HG03039 (cell line): ENCODE measurements around the gene TMC3.

ENCODE experiments used
- ATAC-seq: cut with Tn5 transposase; IDR thresholded peaks from one replicate; pipeline ENCODE4 v1.9.1; 2021; ENCODE audit warnings: mild to moderate bottlenecking, moderate library complexity; ENCODE audit not compliant: unreplicated experiment

Gene TMC3

GRCh38 chr15:81323944-81324881 lies 49.8 kb downstream of the TMC3 start, which contains the start of gene STARD5:
TSS of gene STARD5 (minus strand) at chr15:81324141. CDS start at chr15:81324099, 42 bp downstream.
- peak; percentile 99 for ATAC-seq

- ATAC-seq, result no peak
These were observed 50.5 kb downstream of the TMC3 start for GRCh38 chr15:81323559-81323943.

DNA sequence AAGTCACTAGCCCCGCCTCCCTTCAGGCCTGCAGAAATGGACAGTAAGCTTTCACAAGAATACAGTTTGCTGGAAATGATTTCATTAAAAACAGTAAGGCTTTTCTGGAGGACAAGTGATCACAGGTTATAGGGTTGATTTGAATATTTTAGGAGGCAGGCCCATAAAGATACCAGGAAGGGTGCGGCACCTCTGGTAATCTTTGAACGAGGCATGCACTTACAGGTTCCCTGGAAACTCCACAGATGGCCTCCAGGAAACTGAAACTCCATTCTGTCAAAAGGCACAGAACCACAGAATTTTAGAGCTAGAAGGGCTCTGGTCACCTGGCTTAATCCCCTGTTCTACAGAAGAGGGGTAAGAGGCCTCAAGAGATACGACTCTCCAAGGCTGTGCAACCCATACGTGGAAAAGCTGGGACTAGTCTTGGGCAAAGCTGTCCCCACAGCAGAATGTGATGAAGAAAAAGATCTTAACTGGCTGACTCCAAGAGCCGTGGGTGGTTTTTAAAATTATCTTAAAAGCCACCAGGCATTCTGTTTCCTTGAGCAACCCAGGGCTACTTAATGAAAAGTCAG lies 51.2 kb downstream of the TMC3 start:
- no peak for ATAC-seq

DNA sequence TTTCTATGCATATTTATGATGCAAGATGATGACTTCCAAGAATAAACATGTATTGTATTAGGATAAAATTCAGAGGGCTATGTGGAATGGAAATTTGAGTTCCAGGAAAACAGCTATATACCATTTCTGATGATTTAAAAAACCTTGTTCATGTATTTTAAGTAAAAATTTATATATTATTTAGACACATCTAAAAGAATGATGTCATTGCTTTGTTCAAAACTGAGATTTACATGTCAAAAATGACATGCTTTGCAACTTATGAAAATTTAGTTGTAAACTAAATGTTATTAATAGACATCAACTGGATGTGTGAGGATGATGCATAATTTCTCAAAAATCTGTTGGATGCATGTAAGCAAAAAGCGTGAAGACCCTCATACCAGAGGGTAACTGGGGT lies 52.3 kb downstream of the TMC3 start:
- no peak for ATAC-seq

GRCh38 chr15:81317642-81318017 lies 56.4 kb downstream of the TMC3 start:
- ATAC-seq, result no peak

GRCh38 chr15:81316267-81316666 lies 57.7 kb downstream of the TMC3 start:
- no peak for ATAC-seq

DNA sequence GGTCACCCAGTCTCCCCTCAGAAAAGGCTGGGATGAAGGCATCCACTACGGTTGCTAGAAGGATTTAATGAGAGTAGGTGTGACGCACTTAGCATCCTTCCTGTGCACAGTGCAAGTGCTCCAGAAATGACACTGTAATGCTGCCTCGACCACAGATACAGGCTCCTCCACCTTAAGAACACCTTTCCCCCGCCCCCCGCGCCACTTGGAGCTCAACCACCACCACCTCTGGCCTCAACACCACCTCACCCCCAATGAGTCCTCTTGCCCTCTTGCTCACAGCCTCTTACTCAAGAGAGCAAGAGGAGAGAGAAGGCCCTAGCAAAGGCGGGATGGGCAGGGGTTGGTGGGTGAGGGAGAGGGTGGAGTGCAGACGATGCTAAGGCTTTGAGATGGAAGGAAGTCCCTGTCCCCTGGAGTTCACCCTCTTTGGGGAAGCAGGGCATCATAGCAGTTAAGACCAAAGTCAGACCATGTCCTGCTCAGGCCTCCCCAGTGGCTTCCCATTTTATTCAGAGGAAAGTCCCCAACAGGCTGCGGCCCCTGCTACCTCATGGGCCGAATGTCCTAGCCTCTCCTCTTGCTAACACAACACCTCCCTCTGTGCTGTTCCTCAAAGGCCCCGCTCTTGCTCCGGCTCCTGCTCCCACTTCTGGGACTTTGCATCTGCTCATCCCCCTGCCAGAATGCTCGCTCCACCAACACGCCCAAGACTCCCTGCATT lies 58.4 kb downstream of the TMC3 start:
- no peak for ATAC-seq

GRCh38 chr15:81314378-81314777 lies 59.6 kb downstream of the TMC3 start:
- no peak for ATAC-seq

DNA sequence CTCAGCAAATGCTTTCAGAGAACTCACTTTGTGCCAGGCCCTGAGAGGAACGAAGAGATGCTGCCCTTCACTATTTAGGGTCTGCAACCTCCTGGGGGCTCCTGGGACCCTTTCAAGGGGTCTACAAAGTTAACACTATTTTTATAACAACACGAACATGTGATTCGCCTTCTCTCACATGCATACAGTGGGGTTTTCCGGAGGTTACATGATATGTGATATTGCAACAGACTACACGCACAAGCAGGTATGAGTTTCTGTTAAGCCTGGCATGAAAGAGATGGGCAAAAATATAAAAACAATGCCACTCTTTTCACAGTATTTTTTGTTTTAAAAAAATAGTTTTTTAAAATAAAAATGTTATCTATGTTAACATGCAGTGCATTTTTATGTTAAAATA lies 60.3 kb downstream of the TMC3 start:
- no peak for ATAC-seq

GRCh38 chr15:81312790-81313543 lies 61.0 kb downstream of the TMC3 start:
- no peak for ATAC-seq

- no peak for ATAC-seq
These were observed 62.1 kb downstream of the TMC3 start for GRCh38 chr15:81311752-81312464.

DNA sequence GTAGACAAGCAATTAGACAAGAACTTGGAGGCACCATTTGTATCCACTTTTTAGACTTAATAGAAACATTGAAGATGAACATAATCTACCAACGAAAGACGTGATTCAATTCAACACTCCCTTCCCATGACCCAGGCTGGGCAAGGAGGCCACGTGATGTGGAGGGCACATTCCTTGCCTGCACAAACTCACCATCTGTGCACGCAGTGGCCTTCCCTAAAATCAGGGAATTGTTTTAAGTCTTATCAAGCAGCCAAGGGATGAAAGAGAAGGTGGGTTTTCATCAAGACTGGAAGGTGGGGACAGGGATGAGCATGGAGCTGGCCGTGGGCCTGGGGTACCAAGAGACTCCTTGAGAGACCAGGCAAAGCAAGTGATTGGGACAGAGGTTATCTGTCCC lies 63.5 kb downstream of the TMC3 start:
- no peak for ATAC-seq

- ATAC-seq, result no peak
These were observed 64.2 kb downstream of the TMC3 start for GRCh38 chr15:81309647-81310450.

DNA sequence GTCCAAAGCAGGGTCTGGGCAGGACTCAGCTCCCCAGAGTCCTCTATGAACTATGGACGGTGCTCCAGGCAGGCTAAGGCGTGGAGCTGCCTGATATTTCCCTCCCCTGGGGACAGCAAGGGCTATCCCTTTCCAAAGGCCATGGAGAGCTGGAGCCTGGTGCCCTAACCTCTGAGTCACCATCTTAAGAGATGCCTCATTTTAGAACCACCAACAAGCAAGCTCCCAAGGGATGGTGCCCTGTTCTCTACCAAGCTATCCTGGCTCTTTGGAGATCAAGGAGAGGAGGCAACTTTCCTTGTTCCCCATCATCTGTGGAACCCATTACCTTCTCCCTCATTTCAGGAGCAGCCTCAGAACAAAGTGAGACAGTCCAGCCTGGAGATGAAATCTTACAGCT lies 65.8 kb downstream of the TMC3 start:
- ATAC-seq, result no peak

DNA sequence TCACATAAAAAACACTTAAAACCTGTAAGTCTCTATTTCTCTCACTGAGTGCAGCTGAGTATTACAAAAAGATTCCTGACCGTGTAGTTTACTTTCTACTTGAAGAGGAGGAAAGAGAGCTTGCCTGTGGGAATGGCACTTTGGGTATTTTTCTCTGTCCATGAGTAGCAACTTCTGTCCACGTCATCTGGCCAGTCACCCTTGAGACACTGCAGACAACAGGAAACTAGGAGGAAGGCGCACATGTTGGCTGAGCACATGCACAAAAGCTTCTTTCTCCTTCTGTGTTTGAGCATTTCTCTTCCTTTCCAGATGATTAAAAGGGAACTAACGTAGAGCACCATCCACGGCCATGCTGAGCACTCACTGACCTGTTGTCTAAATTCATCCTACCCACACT lies 69.8 kb downstream of the TMC3 start:
- ATAC-seq, result no peak

- ATAC-seq, result no peak
These were observed 70.5 kb downstream of the TMC3 start for GRCh38 chr15:81303244-81304225.

DNA sequence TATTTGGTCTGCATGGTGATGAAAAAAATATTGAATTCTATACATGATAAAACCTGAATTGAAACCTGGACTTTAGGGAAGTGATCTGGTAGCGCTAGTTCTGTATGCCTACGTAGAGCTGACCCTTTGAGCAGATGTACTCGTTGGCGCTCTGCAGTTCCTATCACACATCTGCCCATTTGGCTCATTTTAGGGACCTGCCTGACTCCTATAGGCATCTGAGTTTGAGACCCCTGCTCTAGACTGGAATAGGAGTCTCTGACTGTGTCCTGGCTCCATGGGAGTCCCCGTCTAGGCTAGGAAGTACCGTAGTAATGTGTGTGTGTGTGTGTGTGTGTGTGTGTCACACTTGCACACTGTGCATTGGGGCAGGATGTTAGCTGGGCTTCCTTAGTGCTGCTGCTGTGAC lies 71.3 kb downstream of the TMC3 start:
- ATAC-seq, result no peak

- ATAC-seq, result peak; percentile 63
These were observed 72.1 kb downstream of the TMC3 start for GRCh38 chr15:81301815-81302399.
